Neuronal stem cell (in vitro differentiated cells): ENCODE data around the gene STXBP6.

Experiments used
- DNase-seq: peaks from one replicate; pipeline ENCODE4 v3.0.0-alpha.2; 2013; ENCODE audit warnings: low spot score
- H2AFZ ChIP-seq: one replicate; pipeline ENCODE4 v1.6.1; 2013; ENCODE audit warnings: mild to moderate bottlenecking, low read length, inconsistent platforms
- H2AK5ac ChIP-seq: 2 replicates; pipeline ENCODE4 v1.6.1; 2013; ENCODE audit warnings: low read depth, mild to moderate bottlenecking, inconsistent platforms, low read length, moderate library complexity, mixed read lengths
- H2BK120ac ChIP-seq: 2 replicates; pipeline ENCODE4 v1.6.1; 2013; ENCODE audit warnings: low read depth, mild to moderate bottlenecking, inconsistent platforms, low read length, moderate library complexity, mixed read lengths
- H2BK12ac ChIP-seq: one replicate; pipeline ENCODE4 v1.6.1; 2013; ENCODE audit warnings: low read length, inconsistent platforms
- H2BK15ac ChIP-seq: 2 replicates; pipeline ENCODE4 v1.6.1; 2013; ENCODE audit warnings: mild to moderate bottlenecking, low read length, inconsistent platforms, mixed read lengths
- H2BK5ac ChIP-seq: one replicate; pipeline ENCODE4 v1.6.1; 2013; ENCODE audit warnings: inconsistent platforms, mild to moderate bottlenecking, low read length, moderate library complexity
- H3K14ac ChIP-seq: one replicate; pipeline ENCODE4 v1.6.1; 2013; ENCODE audit warnings: low read length, inconsistent platforms
- H3K18ac ChIP-seq: 2 replicates; pipeline ENCODE4 v1.6.1; 2013; ENCODE audit warnings: low read length, inconsistent platforms
- H3K23ac ChIP-seq: 2 replicates; pipeline ENCODE4 v1.6.1; 2013; ENCODE audit warnings: low read depth, mild to moderate bottlenecking, mixed read lengths, low read length, inconsistent platforms; ENCODE audit not compliant: poor library complexity
- H3K27ac ChIP-seq: replicated peaks from 3 replicates; pipeline ENCODE4 v1.5.1; 2013; ENCODE audit warnings: low read length, inconsistent platforms
- H3K27me3 ChIP-seq, 3 experiments: 2 replicates each; pipeline ENCODE4 v1.6.1; 2013; ENCODE audit warnings: low read length in 3 of 3, mild to moderate bottlenecking in 2 of 3, inconsistent platforms in 1 of 3, low read depth in 1 of 3, mixed read lengths in 1 of 3, moderate library complexity in 1 of 3; ENCODE audit not compliant: control insufficient read depth in 3 of 3, insufficient read depth in 3 of 3
- H3K36me3 ChIP-seq, 2 donors: replicated peaks in 1 of 2; 2 replicates each; pipeline ENCODE4 v1.6.1; 2013; ENCODE audit warnings: low read length in 2 of 2; ENCODE audit not compliant: control insufficient read depth in 2 of 2, insufficient read depth in 2 of 2
- H3K4ac ChIP-seq: 2 replicates; pipeline ENCODE4 v1.6.1; 2013; ENCODE audit warnings: inconsistent platforms, mild to moderate bottlenecking, low read length, moderate library complexity
- H3K4me1 ChIP-seq, 2 donors: 1 replicate in 1 of 2; 2 replicates in 1 of 2; pipeline ENCODE4 v1.6.1; 2013; ENCODE audit warnings: low read length in 2 of 2, low read depth in 1 of 2; ENCODE audit not compliant: control insufficient read depth in 2 of 2, insufficient read depth in 1 of 2
- H3K4me2 ChIP-seq: one replicate; pipeline ENCODE4 v1.6.1; 2013; ENCODE audit warnings: mild to moderate bottlenecking, low read length, inconsistent platforms; ENCODE audit not compliant: insufficient read depth, poor library complexity, severe bottlenecking
- H3K4me3 ChIP-seq, 2 donors: 2 replicates each; pipeline ENCODE4 v1.5.1; 2013; ENCODE audit warnings: low read length in 2 of 2, mild to moderate bottlenecking in 2 of 2, inconsistent platforms in 1 of 2, moderate library complexity in 1 of 2
- H3K79me1 ChIP-seq: one replicate; pipeline ENCODE4 v1.6.1; 2013; ENCODE audit warnings: low read depth, mild to moderate bottlenecking, inconsistent platforms, low read length, moderate library complexity
- H3K9ac ChIP-seq: one replicate; pipeline ENCODE4 v1.6.1; 2013; ENCODE audit warnings: mild to moderate bottlenecking, low read depth, low read length, inconsistent platforms; ENCODE audit not compliant: poor library complexity
- H3K9me3 ChIP-seq, 2 donors: replicated peaks in 1 of 2; 2 replicates each; pipeline versions ENCODE3 to v1.6.1; 2013; ENCODE audit warnings: low read length in 2 of 2, mild to moderate bottlenecking in 2 of 2, inconsistent platforms in 1 of 2, low read depth in 1 of 2, mixed read lengths in 1 of 2, moderate library complexity in 1 of 2; ENCODE audit not compliant: control insufficient read depth in 2 of 2, insufficient read depth in 1 of 2
- H4K8ac ChIP-seq: one replicate; pipeline ENCODE4 v1.6.1; 2013; ENCODE audit warnings: low read depth, mild to moderate bottlenecking, inconsistent platforms, low read length, moderate library complexity
- H4K91ac ChIP-seq: one replicate; pipeline ENCODE4 v1.6.1; 2013; ENCODE audit warnings: low read length, low read depth, mild to moderate bottlenecking, inconsistent platforms; ENCODE audit not compliant: poor library complexity
- WGBS, 2 donors: extraction: QIAGEN DNeasy Blood & Tissue Kit; methylation state at CpG; one replicate each; pipeline ENCODE4 v1.1.7; 2013; ENCODE audit warnings: missing lambda C conversion rate in 2 of 2, mixed read lengths in 1 of 2; ENCODE audit not compliant: insufficient read length in 2 of 2, insufficient replicate concordance in 1 of 2; ENCODE audit errors: extremely low coverage in 2 of 2; 5-methylcytosine and 5-hydroxymethylcytosine counted together

The STXBP6 gene

GRCh38 chr14:24966579-24966964, 83.4 kb downstream of the STXBP6 start:
- H3K4me2 ChIP-seq, result no peak overlapping the region
- H2AFZ ChIP-seq, result no peak overlapping the region
- peaks cover 0 to 9% of the 10 kb centered on the region in 2 donors for H3K4me1 ChIP-seq
- no peak overlapping the region for H2AK5ac ChIP-seq
- no peak overlapping the region for H3K4me3 ChIP-seq
- no peak overlapping the region for H3K14ac ChIP-seq
- no peak overlapping the region for H2BK15ac ChIP-seq
- H3K9ac ChIP-seq, result no peak overlapping the region
- no peak overlapping the region for H2BK5ac ChIP-seq
- H3K36me3 ChIP-seq, result peaks cover 0 to 2% of the 10 kb centered on the region in 2 donors
- no peaks in the 10 kb centered on the region for H3K9me3 ChIP-seq
- no peak overlapping the region for H3K18ac ChIP-seq
- H3K23ac ChIP-seq, result no peak overlapping the region
- no peak for DNase-seq
- H2BK120ac ChIP-seq, result no peak overlapping the region
- WGBS, 2 donors, result no CpG with 5 or more reads among the region's 1 CpG
- H4K8ac ChIP-seq, result no peak overlapping the region
- H3K79me1 ChIP-seq, result no peaks in the 10 kb centered on the region
- no peak overlapping the region for H3K27ac ChIP-seq
- no peak overlapping the region for H4K91ac ChIP-seq
- no peak overlapping the region for H3K4ac ChIP-seq
- H2BK12ac ChIP-seq, result peak overlapping the region; percentile 75
- H3K27me3 ChIP-seq, result no peaks in the 10 kb centered on the region

GRCh38 chr14:24965934-24966578, 83.9 kb downstream of the STXBP6 start:
- no peaks in the 10 kb centered on the region for H3K9me3 ChIP-seq
- no peak overlapping the region for H3K4me3 ChIP-seq
- H4K91ac ChIP-seq, result no peak overlapping the region
- H2BK5ac ChIP-seq, result no peak overlapping the region
- no peak overlapping the region for H3K9ac ChIP-seq
- no peak overlapping the region for H4K8ac ChIP-seq
- H3K4me1 ChIP-seq, result peaks cover 0 to 9% of the 10 kb centered on the region in 2 donors
- peak overlapping the region; percentile 63 for H2BK12ac ChIP-seq
- peak; percentile 9 for DNase-seq
- no CpG with 5 or more reads among the region's 3 CpGs for WGBS, 2 donors
- no peaks in the 10 kb centered on the region for H3K79me1 ChIP-seq
- H2AFZ ChIP-seq, result no peak overlapping the region
- no peak overlapping the region for H3K4ac ChIP-seq
- H3K4me2 ChIP-seq, result no peak overlapping the region
- H2AK5ac ChIP-seq, result no peak overlapping the region
- no peak overlapping the region for H3K23ac ChIP-seq
- peaks cover 0 to 2% of the 10 kb centered on the region in 2 donors for H3K36me3 ChIP-seq
- no peaks in the 10 kb centered on the region for H3K27me3 ChIP-seq
- H2BK15ac ChIP-seq, result no peak overlapping the region
- peak overlapping the region; percentile 30 for H3K27ac ChIP-seq
- H3K18ac ChIP-seq, result no peak overlapping the region
- no peak overlapping the region for H3K14ac ChIP-seq
- no peak overlapping the region for H2BK120ac ChIP-seq

- Histone ChIP-seq H3K23ac (no peak overlapping the region), H2BK15ac (no peak overlapping the region), H3K9ac (no peak overlapping the region), H3K18ac (no peak overlapping the region), H2BK12ac (peak overlapping the region; percentile 63), H3K4ac (no peak overlapping the region), H3K27ac (no peak overlapping the region), H3K4me3 (no peak overlapping the region), H3K4me2 (no peak overlapping the region), H4K91ac (no peak overlapping the region), H3K36me3 (peaks cover 0 to 2% of the 10 kb centered on the region in 2 donors), H4K8ac (no peak overlapping the region), H2BK5ac (no peak overlapping the region), H3K9me3 (no peaks in the 10 kb centered on the region), H3K27me3 (no peaks in the 10 kb centered on the region), H3K79me1 (no peaks in the 10 kb centered on the region), H2AFZ (no peak overlapping the region), H2AK5ac (no peak overlapping the region), H3K14ac (no peak overlapping the region), H2BK120ac (no peak overlapping the region), H3K4me1 (peaks cover 0 to 9% of the 10 kb centered on the region in 2 donors)
- WGBS, 2 donors, result no CpG with 5 or more reads among the region's 1 CpG
- DNase-seq, result no peak
These were observed 84.4 kb downstream of the STXBP6 start for GRCh38 chr14:24965578-24965933.

GRCh38 chr14:24964591-24964990, 85.4 kb downstream of the STXBP6 start:
- Histone ChIP-seq H2AFZ (no peak overlapping the region), H3K27me3 (no peaks in the 10 kb centered on the region), H3K9me3 (no peaks in the 10 kb centered on the region), H3K36me3 (peaks cover 0 to 2% of the 10 kb centered on the region in 2 donors), H2BK120ac (no peak overlapping the region), H2BK12ac (no peak overlapping the region), H3K4me2 (no peak overlapping the region), H4K91ac (no peak overlapping the region), H3K4ac (no peak overlapping the region), H3K4me3 (no peak overlapping the region), H3K79me1 (no peaks in the 10 kb centered on the region), H3K14ac (no peak overlapping the region), H3K18ac (no peak overlapping the region), H2AK5ac (no peak overlapping the region), H3K4me1 (peaks cover 0 to 11% of the 10 kb centered on the region in 2 donors), H2BK15ac (no peak overlapping the region), H2BK5ac (no peak overlapping the region), H3K27ac (no peak overlapping the region), H4K8ac (no peak overlapping the region), H3K9ac (no peak overlapping the region), H3K23ac (no peak overlapping the region)
- DNase-seq, result no peak
- WGBS, 2 donors, result no CpG with 5 or more reads among the region's 2 CpGs
